ENCODE results near the gene CELF5.
"Not testable (repeated sequence)": the region's sequence is repeated elsewhere in the genome, so short reads cannot be mapped to it uniquely, and the experiment has no call there.

CELF5 gene

GRCh38 chr19:3322199-3322978 lies 97.9 kb downstream of the CELF5 start:
- DNase-seq (ENCODE audit: low spot score) = no peak

- no peak for DNase-seq (ENCODE audit: low spot score)
Observed at GRCh38 chr19:3323026-3323425, 98.6 kb downstream of the CELF5 start.

GRCh38 chr19:3323658-3324057 lies 99.2 kb downstream of the CELF5 start:
- no peak for DNase-seq (ENCODE audit: low spot score)

GRCh38 chr19:3324405-3324856 lies 100.0 kb downstream of the CELF5 start:
- no peak for DNase-seq (ENCODE audit: low spot score)

- DNase-seq (ENCODE audit: low spot score) = no peak
Observed at GRCh38 chr19:3325451-3325850, 101.0 kb downstream of the CELF5 start.

GRCh38 chr19:3328743-3329142 lies 104.3 kb downstream of the CELF5 start:
- DNase-seq (ENCODE audit: low spot score) = no peak

- DNase-seq (ENCODE audit: low spot score) = no peak
Observed at GRCh38 chr19:3330047-3330446, 105.6 kb downstream of the CELF5 start.

GRCh38 chr19:3332232-3332631 lies 107.8 kb downstream of the CELF5 start:
- not testable (repeated sequence) for DNase-seq (ENCODE audit: low spot score)

- DNase-seq (ENCODE audit: low spot score) = no peak
Observed at GRCh38 chr19:3333020-3333583, 108.6 kb downstream of the CELF5 start.

- DNase-seq (ENCODE audit: low spot score) = no peak
Observed at GRCh38 chr19:3333662-3334061, 109.2 kb downstream of the CELF5 start.

GRCh38 chr19:3334749-3335430 lies 110.4 kb downstream of the CELF5 start:
- DNase-seq (ENCODE audit: low spot score) = not testable (repeated sequence)

- peak; percentile 36 for DNase-seq (ENCODE audit: low spot score)
Observed at GRCh38 chr19:3335431-3336350, 111.2 kb downstream of the CELF5 start.

GRCh38 chr19:3336351-3336679 lies 111.9 kb downstream of the CELF5 start:
- DNase-seq (ENCODE audit: low spot score) = no peak

- DNase-seq (ENCODE audit: low spot score) = peak; percentile 78
Observed at GRCh38 chr19:3336680-3337523, 112.4 kb downstream of the CELF5 start.

- no peak for DNase-seq (ENCODE audit: low spot score)
Observed at GRCh38 chr19:3338541-3339181, 114.2 kb downstream of the CELF5 start.

- DNase-seq (ENCODE audit: low spot score) = no peak
Observed at GRCh38 chr19:3340340-3340739, 115.9 kb downstream of the CELF5 start.

GRCh38 chr19:3342246-3342645 lies 117.8 kb downstream of the CELF5 start:
- no peak for DNase-seq (ENCODE audit: low spot score)

GRCh38 chr19:3342962-3343361 lies 118.5 kb downstream of the CELF5 start:
- not testable (repeated sequence) for DNase-seq (ENCODE audit: low spot score)

GRCh38 chr19:3343619-3344502 lies 119.4 kb downstream of the CELF5 start:
- DNase-seq (ENCODE audit: low spot score) = peak; percentile 93

All from Ammon's horn (tissue), 1 donor.